ENCODE measurements around the gene TTYH2. TPM values are rescaled to one million over a fixed set of nuclear protein-coding genes. Genes with fewer than 3 reads are reported as not detected.

TTYH2 gene
- total RNA-seq, 1 donor: 1.4 TPM

- no peaks in the 10 kb centered on the region for H3K4me1 ChIP-seq (ENCODE audit: insufficient read depth, low read length)
- H3K36me3 ChIP-seq (ENCODE audit: insufficient read depth, low read length): no peaks in the 10 kb centered on the region
- no peak for TF ChIP-seq CTCF (IDR thresholded peaks at IDR 0.05; ENCODE audit: extremely low read depth, low read depth, low read length)
- H3K4me3 ChIP-seq (ENCODE audit: insufficient read depth, low read length): no peak overlapping the region
- H3K27ac ChIP-seq (ENCODE audit: low read depth, low read length): no peak overlapping the region
- no peak overlapping the region for H3K4me2 ChIP-seq (ENCODE audit: insufficient read depth, low read length)
- no peaks in the 10 kb centered on the region for H3K79me2 ChIP-seq (ENCODE audit: insufficient read depth, low read length)
- peak; percentile 43 for DNase-seq (ENCODE audit: insufficient read length, low spot score, missing footprints)
- H2AFZ ChIP-seq (ENCODE audit: low read length): no peak overlapping the region
- no peaks in the 10 kb centered on the region for H3K9me3 ChIP-seq (ENCODE audit: low read depth, low read length)
- no peaks in the 10 kb centered on the region for H4K20me1 ChIP-seq (ENCODE audit: insufficient read depth, low read length)
- no peaks in the 10 kb centered on the region for H3K27me3 ChIP-seq (ENCODE audit: insufficient read depth, low read length)
Measured at GRCh38 chr17:74250324-74250995, 37.1 kb downstream of the TTYH2 start.

- Histone ChIP-seq H3K4me3 (ENCODE audit: insufficient read depth, low read length) (no peak overlapping the region), H3K4me1 (ENCODE audit: insufficient read depth, low read length) (no peaks in the 10 kb centered on the region), H3K36me3 (ENCODE audit: insufficient read depth, low read length) (no peaks in the 10 kb centered on the region), H4K20me1 (ENCODE audit: insufficient read depth, low read length) (no peaks in the 10 kb centered on the region), H3K9me3 (ENCODE audit: low read depth, low read length) (no peaks in the 10 kb centered on the region), H3K4me2 (ENCODE audit: insufficient read depth, low read length) (no peak overlapping the region), H3K79me2 (ENCODE audit: insufficient read depth, low read length) (no peaks in the 10 kb centered on the region), H3K27ac (ENCODE audit: low read depth, low read length) (no peak overlapping the region), H3K27me3 (ENCODE audit: insufficient read depth, low read length) (no peaks in the 10 kb centered on the region), H2AFZ (ENCODE audit: low read length) (no peak overlapping the region)
- DNase-seq (ENCODE audit: insufficient read length, low spot score, missing footprints): no peak
- no peak for TF ChIP-seq CTCF (IDR thresholded peaks at IDR 0.05; ENCODE audit: extremely low read depth, low read depth, low read length)
Measured at GRCh38 chr17:74251051-74251450, 37.7 kb downstream of the TTYH2 start.

- no peaks in the 10 kb centered on the region for H3K79me2 ChIP-seq (ENCODE audit: insufficient read depth, low read length)
- no peak for TF ChIP-seq CTCF (IDR thresholded peaks at IDR 0.05; ENCODE audit: extremely low read depth, low read depth, low read length)
- no peak overlapping the region for H3K4me3 ChIP-seq (ENCODE audit: insufficient read depth, low read length)
- no peaks in the 10 kb centered on the region for H3K27me3 ChIP-seq (ENCODE audit: insufficient read depth, low read length)
- no peaks in the 10 kb centered on the region for H4K20me1 ChIP-seq (ENCODE audit: insufficient read depth, low read length)
- no peak overlapping the region for H3K27ac ChIP-seq (ENCODE audit: low read depth, low read length)
- H2AFZ ChIP-seq (ENCODE audit: low read length): no peak overlapping the region
- H3K9me3 ChIP-seq (ENCODE audit: low read depth, low read length): no peaks in the 10 kb centered on the region
- H3K4me1 ChIP-seq (ENCODE audit: insufficient read depth, low read length): no peaks in the 10 kb centered on the region
- DNase-seq (ENCODE audit: insufficient read length, low spot score, missing footprints): peak; percentile 37
- H3K36me3 ChIP-seq (ENCODE audit: insufficient read depth, low read length): no peaks in the 10 kb centered on the region
- H3K4me2 ChIP-seq (ENCODE audit: insufficient read depth, low read length): no peak overlapping the region
Measured at GRCh38 chr17:74251569-74251968, 38.2 kb downstream of the TTYH2 start.

GRCh38 chr17:74252211-74252610 is 38.8 kb downstream of the TTYH2 start:
- Histone ChIP-seq H4K20me1 (ENCODE audit: insufficient read depth, low read length) (no peaks in the 10 kb centered on the region), H3K27me3 (ENCODE audit: insufficient read depth, low read length) (no peaks in the 10 kb centered on the region), H3K27ac (ENCODE audit: low read depth, low read length) (no peak overlapping the region), H3K4me2 (ENCODE audit: insufficient read depth, low read length) (no peak overlapping the region), H3K4me1 (ENCODE audit: insufficient read depth, low read length) (no peaks in the 10 kb centered on the region), H3K4me3 (ENCODE audit: insufficient read depth, low read length) (no peak overlapping the region), H2AFZ (ENCODE audit: low read length) (no peak overlapping the region), H3K36me3 (ENCODE audit: insufficient read depth, low read length) (no peaks in the 10 kb centered on the region), H3K79me2 (ENCODE audit: insufficient read depth, low read length) (no peaks in the 10 kb centered on the region), H3K9me3 (ENCODE audit: low read depth, low read length) (no peaks in the 10 kb centered on the region)
- no peak for TF ChIP-seq CTCF (IDR thresholded peaks at IDR 0.05; ENCODE audit: extremely low read depth, low read depth, low read length)
- peak; percentile 79 for DNase-seq (ENCODE audit: insufficient read length, low spot score, missing footprints)
